ENCODE results near the gene NUP42.

NUP42 gene

GRCh38 chr7:23205577-23205908, 23.7 kb downstream of the NUP42 start:
- no peaks in the 10 kb centered on the region for H3K9me3 ChIP-seq (ENCODE audit: control insufficient read depth in 1 of 2, low read length in 2 of 2)
- H3K27me3 ChIP-seq (ENCODE audit: low read depth, low read length): no peaks in the 10 kb centered on the region
- peaks cover 0 to 3% of the 10 kb centered on the region in 2 donors for H3K36me3 ChIP-seq (ENCODE audit: control insufficient read depth in 1 of 2, insufficient read depth in 2 of 2, low read length in 2 of 2)
- no peak overlapping the region for H3K27ac ChIP-seq (ENCODE audit: low read length)
- no peaks in the 10 kb centered on the region for H3K4me1 ChIP-seq (ENCODE audit: control insufficient read depth in 1 of 2, insufficient read depth in 2 of 2, low read length in 2 of 2)
- H3K4me3 ChIP-seq (ENCODE audit: low read depth in 1 of 2, low read length in 2 of 2): peak overlapping the region in 1 of 2 donors; percentile 51

GRCh38 chr7:23205909-23206767, 24.3 kb downstream of the NUP42 start:
- Histone ChIP-seq H3K36me3 (ENCODE audit: control insufficient read depth in 1 of 2, insufficient read depth in 2 of 2, low read length in 2 of 2) (no peaks in the 10 kb centered on the region), H3K27me3 (ENCODE audit: low read depth, low read length) (no peaks in the 10 kb centered on the region), H3K4me3 (ENCODE audit: low read depth in 1 of 2, low read length in 2 of 2) (peak overlapping the region in 1 of 2 donors; percentile 51), H3K27ac (ENCODE audit: low read length) (peak overlapping the region; percentile 45), H3K9me3 (ENCODE audit: control insufficient read depth in 1 of 2, low read length in 2 of 2) (no peaks in the 10 kb centered on the region), H3K4me1 (ENCODE audit: control insufficient read depth in 1 of 2, insufficient read depth in 2 of 2, low read length in 2 of 2) (no peaks in the 10 kb centered on the region)

GRCh38 chr7:23207021-23207420, 25.2 kb downstream of the NUP42 start:
- Histone ChIP-seq H3K4me3 (ENCODE audit: low read depth in 1 of 2, low read length in 2 of 2) (no peak overlapping the region), H3K27me3 (ENCODE audit: low read depth, low read length) (no peaks in the 10 kb centered on the region), H3K9me3 (ENCODE audit: control insufficient read depth in 1 of 2, low read length in 2 of 2) (no peaks in the 10 kb centered on the region), H3K27ac (ENCODE audit: low read length) (no peak overlapping the region), H3K36me3 (ENCODE audit: control insufficient read depth in 1 of 2, insufficient read depth in 2 of 2, low read length in 2 of 2) (no peaks in the 10 kb centered on the region), H3K4me1 (ENCODE audit: control insufficient read depth in 1 of 2, insufficient read depth in 2 of 2, low read length in 2 of 2) (no peaks in the 10 kb centered on the region)

GRCh38 chr7:23207884-23208283, 26.0 kb downstream of the NUP42 start:
- Histone ChIP-seq H3K9me3 (ENCODE audit: control insufficient read depth in 1 of 2, low read length in 2 of 2) (no peaks in the 10 kb centered on the region), H3K4me1 (ENCODE audit: control insufficient read depth in 1 of 2, insufficient read depth in 2 of 2, low read length in 2 of 2) (no peaks in the 10 kb centered on the region), H3K27me3 (ENCODE audit: low read depth, low read length) (no peaks in the 10 kb centered on the region), H3K36me3 (ENCODE audit: control insufficient read depth in 1 of 2, insufficient read depth in 2 of 2, low read length in 2 of 2) (no peaks in the 10 kb centered on the region), H3K27ac (ENCODE audit: low read length) (no peak overlapping the region), H3K4me3 (ENCODE audit: low read depth in 1 of 2, low read length in 2 of 2) (no peak overlapping the region)

GRCh38 chr7:23208316-23208715, 26.5 kb downstream of the NUP42 start:
- Histone ChIP-seq H3K36me3 (ENCODE audit: control insufficient read depth in 1 of 2, insufficient read depth in 2 of 2, low read length in 2 of 2) (no peaks in the 10 kb centered on the region), H3K4me1 (ENCODE audit: control insufficient read depth in 1 of 2, insufficient read depth in 2 of 2, low read length in 2 of 2) (no peaks in the 10 kb centered on the region), H3K27me3 (ENCODE audit: low read depth, low read length) (no peaks in the 10 kb centered on the region), H3K9me3 (ENCODE audit: control insufficient read depth in 1 of 2, low read length in 2 of 2) (no peaks in the 10 kb centered on the region), H3K27ac (ENCODE audit: low read length) (no peak overlapping the region), H3K4me3 (ENCODE audit: low read depth in 1 of 2, low read length in 2 of 2) (no peak overlapping the region)

- Histone ChIP-seq H3K4me1 (ENCODE audit: control insufficient read depth in 1 of 2, insufficient read depth in 2 of 2, low read length in 2 of 2) (no peaks in the 10 kb centered on the region), H3K4me3 (ENCODE audit: low read depth in 1 of 2, low read length in 2 of 2) (no peak overlapping the region), H3K27me3 (ENCODE audit: low read depth, low read length) (no peaks in the 10 kb centered on the region), H3K27ac (ENCODE audit: low read length) (no peak overlapping the region), H3K36me3 (ENCODE audit: control insufficient read depth in 1 of 2, insufficient read depth in 2 of 2, low read length in 2 of 2) (no peaks in the 10 kb centered on the region), H3K9me3 (ENCODE audit: control insufficient read depth in 1 of 2, low read length in 2 of 2) (no peaks in the 10 kb centered on the region)
Observed at GRCh38 chr7:23210506-23210905, 28.7 kb downstream of the NUP42 start.

- Histone ChIP-seq H3K4me1 (ENCODE audit: control insufficient read depth in 1 of 2, insufficient read depth in 2 of 2, low read length in 2 of 2) (no peaks in the 10 kb centered on the region), H3K27me3 (ENCODE audit: low read depth, low read length) (no peaks in the 10 kb centered on the region), H3K36me3 (ENCODE audit: control insufficient read depth in 1 of 2, insufficient read depth in 2 of 2, low read length in 2 of 2) (no peaks in the 10 kb centered on the region), H3K9me3 (ENCODE audit: control insufficient read depth in 1 of 2, low read length in 2 of 2) (no peaks in the 10 kb centered on the region), H3K27ac (ENCODE audit: low read length) (no peak overlapping the region), H3K4me3 (ENCODE audit: low read depth in 1 of 2, low read length in 2 of 2) (no peak overlapping the region)
Observed at GRCh38 chr7:23211589-23211988, 29.7 kb downstream of the NUP42 start.

GRCh38 chr7:23212395-23212794, 30.5 kb downstream of the NUP42 start:
- no peaks in the 10 kb centered on the region for H3K4me1 ChIP-seq (ENCODE audit: control insufficient read depth in 1 of 2, insufficient read depth in 2 of 2, low read length in 2 of 2)
- H3K9me3 ChIP-seq (ENCODE audit: control insufficient read depth in 1 of 2, low read length in 2 of 2): no peaks in the 10 kb centered on the region
- H3K27ac ChIP-seq (ENCODE audit: low read length): no peak overlapping the region
- H3K36me3 ChIP-seq (ENCODE audit: control insufficient read depth in 1 of 2, insufficient read depth in 2 of 2, low read length in 2 of 2): no peaks in the 10 kb centered on the region
- no peak overlapping the region for H3K4me3 ChIP-seq (ENCODE audit: low read depth in 1 of 2, low read length in 2 of 2)
- no peaks in the 10 kb centered on the region for H3K27me3 ChIP-seq (ENCODE audit: low read depth, low read length)

GRCh38 chr7:23212841-23213240, 31.0 kb downstream of the NUP42 start:
- H3K27ac ChIP-seq (ENCODE audit: low read length): no peak overlapping the region
- H3K36me3 ChIP-seq (ENCODE audit: control insufficient read depth in 1 of 2, insufficient read depth in 2 of 2, low read length in 2 of 2): no peaks in the 10 kb centered on the region
- no peak overlapping the region for H3K4me3 ChIP-seq (ENCODE audit: low read depth in 1 of 2, low read length in 2 of 2)
- no peaks in the 10 kb centered on the region for H3K27me3 ChIP-seq (ENCODE audit: low read depth, low read length)
- H3K9me3 ChIP-seq (ENCODE audit: control insufficient read depth in 1 of 2, low read length in 2 of 2): no peaks in the 10 kb centered on the region
- H3K4me1 ChIP-seq (ENCODE audit: control insufficient read depth in 1 of 2, insufficient read depth in 2 of 2, low read length in 2 of 2): no peaks in the 10 kb centered on the region

- Histone ChIP-seq H3K36me3 (ENCODE audit: control insufficient read depth in 1 of 2, insufficient read depth in 2 of 2, low read length in 2 of 2) (no peaks in the 10 kb centered on the region), H3K9me3 (ENCODE audit: control insufficient read depth in 1 of 2, low read length in 2 of 2) (no peaks in the 10 kb centered on the region), H3K27me3 (ENCODE audit: low read depth, low read length) (no peaks in the 10 kb centered on the region), H3K4me3 (ENCODE audit: low read depth in 1 of 2, low read length in 2 of 2) (no peak overlapping the region), H3K4me1 (ENCODE audit: control insufficient read depth in 1 of 2, insufficient read depth in 2 of 2, low read length in 2 of 2) (no peaks in the 10 kb centered on the region), H3K27ac (ENCODE audit: low read length) (no peak overlapping the region)
Observed at GRCh38 chr7:23213755-23214154, 31.9 kb downstream of the NUP42 start.

- no peaks in the 10 kb centered on the region for H3K36me3 ChIP-seq (ENCODE audit: control insufficient read depth in 1 of 2, insufficient read depth in 2 of 2, low read length in 2 of 2)
Observed at GRCh38 chr7:23214423-23214822, 32.6 kb downstream of the NUP42 start.

GRCh38 chr7:23214938-23215337, 33.1 kb downstream of the NUP42 start:
- no peaks in the 10 kb centered on the region for H3K27me3 ChIP-seq (ENCODE audit: low read depth, low read length)
- no peaks in the 10 kb centered on the region for H3K9me3 ChIP-seq (ENCODE audit: control insufficient read depth in 1 of 2, low read length in 2 of 2)
- H3K36me3 ChIP-seq (ENCODE audit: control insufficient read depth in 1 of 2, insufficient read depth in 2 of 2, low read length in 2 of 2): no peaks in the 10 kb centered on the region
- no peaks in the 10 kb centered on the region for H3K4me1 ChIP-seq (ENCODE audit: control insufficient read depth in 1 of 2, insufficient read depth in 2 of 2, low read length in 2 of 2)
- H3K4me3 ChIP-seq (ENCODE audit: low read depth in 1 of 2, low read length in 2 of 2): no peak overlapping the region
- no peak overlapping the region for H3K27ac ChIP-seq (ENCODE audit: low read length)

More at GRCh38 chr7:23214423-23214822, 32.6 kb downstream of the NUP42 start:
- Histone ChIP-seq H3K27ac (ENCODE audit: low read length) (no peak overlapping the region), H3K9me3 (ENCODE audit: control insufficient read depth in 1 of 2, low read length in 2 of 2) (no peaks in the 10 kb centered on the region), H3K27me3 (ENCODE audit: low read depth, low read length) (no peaks in the 10 kb centered on the region), H3K4me3 (ENCODE audit: low read depth in 1 of 2, low read length in 2 of 2) (no peak overlapping the region), H3K4me1 (ENCODE audit: control insufficient read depth in 1 of 2, insufficient read depth in 2 of 2, low read length in 2 of 2) (no peaks in the 10 kb centered on the region)

Data from muscle layer of duodenum (tissue), 2 donors.